HG02852 (cell line): ENCODE data around the gene CCN6.

Source experiments
- ATAC-seq: cut with Tn5 transposase; IDR thresholded peaks from one replicate; pipeline ENCODE4 v1.9.1; 2021; ENCODE audit warnings: mild to moderate bottlenecking, moderate library complexity; ENCODE audit not compliant: unreplicated experiment

CCN6 gene

DNA sequence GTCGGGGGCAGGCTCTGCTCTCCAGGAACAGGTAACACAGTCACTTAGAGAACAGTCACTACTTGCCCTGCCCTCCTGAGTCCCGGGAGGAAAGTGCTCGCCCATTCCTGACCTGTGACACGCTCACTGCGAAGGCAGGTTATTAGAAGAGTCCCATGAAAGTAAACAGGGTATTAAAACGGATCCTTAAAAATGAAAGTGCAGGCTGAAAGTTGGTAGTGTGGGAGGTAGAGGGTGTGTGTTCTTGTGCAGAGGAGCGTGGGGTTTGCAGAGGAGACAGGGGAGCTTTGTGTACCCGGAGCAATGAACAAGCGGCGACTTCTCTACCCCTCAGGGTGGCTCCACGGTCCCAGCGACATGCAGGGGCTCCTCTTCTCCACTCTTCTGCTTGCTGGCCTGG, at the start of gene CCN6:
Gene CCN6 (plus strand): TSS at position 104 of the 400 bp plus-strand sequence. CDS start 254 bp downstream, at position 358.
- ATAC-seq, result no peak

DNA sequence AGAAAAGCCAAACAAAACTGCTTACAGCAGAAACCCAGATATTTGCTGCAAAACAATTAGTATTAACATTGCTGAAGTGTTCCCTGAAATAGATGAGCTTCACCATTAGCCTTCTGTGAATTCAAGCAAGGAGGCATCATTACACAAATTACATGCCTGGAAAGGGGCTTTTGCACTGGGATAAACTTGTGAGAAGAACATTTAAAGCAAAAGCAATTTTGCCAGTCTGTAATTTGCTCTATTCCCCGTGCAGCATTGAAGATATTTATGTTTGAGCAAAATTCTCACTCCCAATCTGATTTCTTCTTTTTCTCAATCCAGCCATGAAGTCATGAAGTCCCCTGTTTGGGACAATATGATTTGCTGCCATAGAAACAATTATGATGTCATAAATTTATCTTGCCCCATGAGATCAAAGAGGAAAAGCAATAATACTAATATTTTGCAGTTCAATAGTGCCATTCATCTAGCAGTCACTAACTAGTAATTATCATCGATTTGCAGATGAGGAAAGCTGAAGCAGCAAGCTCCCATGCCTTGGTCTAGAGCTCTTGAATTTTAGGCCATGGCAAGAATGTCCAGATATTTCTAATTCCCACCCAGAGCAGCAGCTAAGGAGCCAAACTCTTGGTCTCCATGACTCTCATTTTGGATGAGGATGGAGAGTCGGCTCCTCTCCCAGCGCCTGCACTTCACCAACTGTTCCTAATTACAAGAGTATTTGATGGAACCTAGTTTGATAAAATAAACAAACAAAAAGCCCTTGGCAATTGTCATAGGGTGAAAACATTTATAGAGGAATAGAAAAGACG, 49.5 kb upstream of the CCN6 start:
- no peak for ATAC-seq

DNA sequence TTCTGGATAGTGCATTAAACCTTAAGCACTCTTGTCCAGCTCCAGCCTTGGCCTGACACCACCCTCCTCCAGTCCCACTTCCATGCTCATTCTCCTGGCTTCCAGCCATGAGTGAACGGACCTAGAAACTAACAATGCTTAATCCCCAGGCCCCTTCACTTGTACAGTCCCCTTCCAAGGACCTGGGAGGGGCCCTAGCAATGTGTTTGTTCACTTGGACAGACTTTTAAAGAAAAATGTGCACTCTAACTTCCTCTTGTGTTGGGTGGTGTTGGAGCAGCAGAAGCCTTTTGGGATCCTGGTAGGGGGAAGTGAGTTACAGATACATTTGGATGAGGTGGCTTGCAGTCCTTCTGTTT, 48.9 kb upstream of the CCN6 start:
- no peak for ATAC-seq

DNA sequence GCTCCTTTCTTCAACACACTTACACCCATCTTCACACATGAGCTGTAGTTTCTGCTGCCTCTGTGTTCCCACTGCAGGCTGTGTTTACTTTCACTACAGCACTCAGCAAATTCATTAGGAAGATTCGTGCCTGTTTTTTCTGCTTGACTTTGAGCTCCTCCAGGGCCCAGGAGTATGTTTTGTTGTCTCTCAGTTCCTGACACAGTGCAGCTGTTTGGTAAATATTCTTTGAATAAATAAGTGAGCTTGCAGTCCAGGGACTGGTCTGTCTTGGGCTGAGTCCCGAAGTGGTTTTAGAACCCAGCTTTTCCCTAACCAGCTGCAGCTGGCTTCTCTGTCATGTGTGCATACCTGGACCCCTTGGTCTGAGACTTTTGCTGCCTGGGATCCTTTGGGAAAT, 46.6 kb upstream of the CCN6 start:
- ATAC-seq, result no peak

DNA sequence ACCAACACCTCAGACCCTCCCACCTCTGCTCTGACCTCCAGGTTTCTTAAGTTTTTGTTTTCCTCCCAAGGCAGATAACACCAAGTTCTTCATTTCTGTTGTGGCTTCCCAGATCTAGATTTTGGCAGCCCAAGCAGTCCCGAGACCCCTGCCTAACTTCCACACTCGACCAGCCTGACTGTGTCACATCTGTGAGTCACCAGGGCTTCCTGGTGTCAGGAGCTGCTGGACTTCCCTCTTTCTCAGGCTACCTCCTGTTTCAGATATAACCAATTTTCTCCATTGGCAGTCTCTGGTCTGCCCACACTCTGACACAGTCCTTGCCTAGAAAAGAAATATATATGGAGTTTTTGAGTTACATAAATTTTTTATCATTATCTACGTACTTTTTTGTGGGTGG, 46.1 kb upstream of the CCN6 start:
- ATAC-seq, result no peak

DNA sequence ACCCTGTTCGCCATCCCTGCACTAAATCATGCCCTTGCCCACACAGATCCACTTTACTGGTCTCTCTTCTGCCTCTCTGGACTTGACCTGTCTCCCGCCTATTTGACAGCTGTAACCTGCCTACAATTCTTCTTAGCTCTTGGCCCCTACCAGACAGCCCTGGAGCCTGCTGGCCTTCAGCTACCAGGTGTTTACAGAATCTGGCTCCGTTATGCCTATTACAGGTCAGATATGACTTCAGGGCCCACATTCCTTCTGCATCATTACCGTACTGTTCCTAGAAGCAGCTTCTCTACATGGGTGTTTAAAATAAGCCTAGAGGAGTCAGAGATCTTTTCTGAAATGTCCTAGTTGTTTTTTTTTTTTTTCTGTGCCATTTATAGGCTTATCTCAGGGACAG, 45.4 kb upstream of the CCN6 start:
- no peak for ATAC-seq

DNA sequence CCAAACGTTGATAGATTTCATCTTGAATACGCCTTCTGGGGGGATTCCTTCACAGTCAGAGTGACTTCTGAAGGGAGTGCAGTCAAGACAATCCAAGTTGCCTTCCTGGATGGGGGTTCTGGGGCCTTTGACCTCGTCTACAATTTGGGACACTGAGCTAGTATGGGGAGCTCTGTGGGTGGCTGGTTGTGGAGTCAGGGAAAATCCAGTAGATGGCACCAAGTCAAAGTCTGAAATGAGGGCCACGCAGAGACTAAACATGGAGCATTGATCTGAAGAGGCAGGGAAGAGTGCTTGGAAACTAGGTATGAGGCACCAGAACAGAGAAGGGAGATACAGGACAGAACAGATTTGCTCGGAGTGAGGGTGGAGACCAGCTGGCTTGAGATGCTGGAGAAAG, 43.6 kb upstream of the CCN6 start:
- ATAC-seq, result no peak

DNA sequence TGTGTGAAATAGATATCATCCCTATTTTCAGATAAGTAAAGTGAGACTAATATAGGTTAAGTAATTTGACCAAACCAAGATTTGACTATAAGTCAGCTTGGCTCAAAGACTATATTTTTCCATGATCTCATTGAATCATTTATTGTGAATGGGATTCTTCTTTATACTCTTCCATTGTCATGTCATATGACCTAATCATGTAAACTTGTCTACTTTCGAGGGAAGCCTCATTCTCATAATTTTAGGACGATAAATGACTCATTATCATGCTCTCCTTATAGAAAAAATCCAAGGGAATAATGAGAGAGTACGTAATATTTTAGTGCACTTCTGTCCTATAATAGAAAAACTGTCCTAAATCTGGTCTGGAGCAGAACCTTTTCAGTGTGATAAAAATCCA, 40.9 kb upstream of the CCN6 start:
- no peak for ATAC-seq

DNA sequence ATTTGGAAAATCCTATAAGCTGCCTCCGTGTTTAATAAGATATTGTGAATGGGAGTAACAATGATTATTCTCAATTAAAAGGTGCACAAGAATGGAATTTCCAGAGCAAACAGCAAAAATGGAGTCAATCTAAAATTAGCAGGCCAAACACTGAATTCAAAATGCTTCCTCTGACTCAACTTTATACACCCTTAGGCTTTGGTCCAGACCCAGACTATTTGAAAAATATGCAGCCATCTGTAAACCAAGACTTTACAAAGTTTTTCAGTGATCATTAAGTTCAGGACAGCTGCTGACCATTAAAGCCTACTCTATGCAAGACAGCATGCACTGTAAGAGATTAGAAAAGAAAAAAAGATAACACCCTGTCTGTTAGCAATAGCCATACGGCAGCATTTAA, 39.4 kb upstream of the CCN6 start:
- ATAC-seq, result no peak

DNA sequence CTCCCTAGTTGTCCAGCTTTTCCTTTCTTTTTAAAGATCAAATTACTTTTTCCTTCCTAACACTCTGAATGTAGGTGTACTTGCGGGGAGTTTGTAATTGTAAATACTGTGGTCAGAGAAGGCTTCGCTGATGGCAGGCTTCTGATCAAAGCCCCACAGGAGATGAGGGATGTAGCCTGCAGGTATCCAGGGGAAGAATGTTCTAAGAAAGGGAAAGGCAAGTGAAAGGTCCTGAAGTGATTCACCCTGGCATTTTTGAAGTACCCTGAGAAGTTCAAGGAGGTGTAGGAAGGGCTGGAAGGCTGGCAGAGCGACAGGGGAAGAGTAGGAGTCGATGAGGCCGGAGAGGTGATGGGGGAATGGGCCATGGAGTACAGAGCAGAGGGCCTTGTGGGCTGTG, 38.2 kb upstream of the CCN6 start:
- ATAC-seq, result no peak

DNA sequence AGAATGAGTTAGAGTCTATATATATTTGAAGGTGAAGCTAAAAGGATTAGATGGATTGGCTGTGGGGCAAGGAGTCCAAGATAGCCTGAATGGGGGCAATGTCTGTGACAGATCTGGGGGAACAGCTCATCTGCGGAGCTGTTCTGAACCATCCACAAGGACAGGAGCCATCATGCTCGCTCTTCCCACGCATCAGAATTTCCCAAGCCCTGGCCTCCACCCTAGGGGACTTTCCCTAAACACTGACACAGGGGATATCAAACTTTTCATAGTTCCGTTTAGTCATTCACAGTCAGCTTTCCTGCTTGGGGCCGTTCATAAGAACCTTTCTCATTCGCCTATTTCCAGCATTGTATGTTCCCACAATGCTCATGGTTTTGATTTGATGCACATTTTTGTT, 37.6 kb upstream of the CCN6 start:
- ATAC-seq, result peak; percentile 56

DNA sequence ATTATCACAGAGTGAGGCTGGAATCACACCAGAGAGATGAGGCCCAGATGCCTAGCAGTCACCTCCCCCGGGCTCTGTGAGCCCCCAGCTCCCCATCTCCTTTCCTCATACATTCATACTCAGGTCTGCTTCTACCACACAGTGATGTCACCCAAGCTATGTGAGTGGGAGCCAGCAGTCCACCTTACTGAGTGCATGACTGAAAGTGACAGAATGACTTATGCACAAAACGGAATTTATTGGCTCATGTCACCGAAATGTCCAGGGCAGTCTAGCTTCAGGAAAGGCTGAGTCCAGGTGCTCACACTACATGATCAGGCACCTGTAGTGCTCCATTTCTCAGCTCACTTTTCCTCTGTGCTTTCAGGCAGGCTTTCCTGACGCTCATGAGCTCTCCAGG, 36.7 kb upstream of the CCN6 start:
- ATAC-seq, result peak; percentile 61

DNA sequence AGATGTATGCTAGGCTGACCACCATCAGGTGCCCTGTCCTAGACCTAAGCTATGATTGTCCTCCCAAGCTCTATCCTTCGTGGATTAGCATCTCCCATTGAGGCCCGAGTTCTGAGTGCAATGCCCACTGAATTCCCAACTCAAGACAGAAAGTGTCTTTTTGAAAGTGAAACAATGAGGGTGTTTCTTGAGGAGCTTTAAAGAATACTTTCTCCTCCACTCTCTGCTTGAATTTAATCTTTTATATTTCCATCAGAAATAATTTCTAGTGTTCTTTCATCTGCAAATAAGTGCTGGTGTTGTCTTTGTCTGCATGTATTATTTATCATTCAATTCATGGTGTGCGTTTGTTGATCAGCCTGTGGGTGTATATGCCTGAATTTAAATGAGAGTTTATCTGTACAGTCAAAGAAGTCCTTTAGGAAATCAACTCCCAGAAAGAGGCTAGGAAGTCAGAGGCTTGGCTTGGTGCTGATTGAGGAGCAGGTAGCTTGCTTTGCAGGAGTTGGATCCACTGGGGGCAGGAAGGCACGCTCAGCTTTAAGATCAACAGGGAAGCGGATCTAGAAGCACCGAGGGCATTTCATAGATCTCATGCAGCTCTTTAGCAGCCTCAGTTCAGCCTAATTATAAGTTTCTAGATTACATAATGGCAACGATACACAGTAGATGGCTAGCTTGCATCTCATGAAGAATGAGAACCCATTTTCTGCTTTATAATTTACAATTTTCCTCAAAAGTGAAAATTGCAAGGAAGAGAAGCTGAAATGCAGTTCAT, 36.0 kb upstream of the CCN6 start:
- ATAC-seq, result no peak

DNA sequence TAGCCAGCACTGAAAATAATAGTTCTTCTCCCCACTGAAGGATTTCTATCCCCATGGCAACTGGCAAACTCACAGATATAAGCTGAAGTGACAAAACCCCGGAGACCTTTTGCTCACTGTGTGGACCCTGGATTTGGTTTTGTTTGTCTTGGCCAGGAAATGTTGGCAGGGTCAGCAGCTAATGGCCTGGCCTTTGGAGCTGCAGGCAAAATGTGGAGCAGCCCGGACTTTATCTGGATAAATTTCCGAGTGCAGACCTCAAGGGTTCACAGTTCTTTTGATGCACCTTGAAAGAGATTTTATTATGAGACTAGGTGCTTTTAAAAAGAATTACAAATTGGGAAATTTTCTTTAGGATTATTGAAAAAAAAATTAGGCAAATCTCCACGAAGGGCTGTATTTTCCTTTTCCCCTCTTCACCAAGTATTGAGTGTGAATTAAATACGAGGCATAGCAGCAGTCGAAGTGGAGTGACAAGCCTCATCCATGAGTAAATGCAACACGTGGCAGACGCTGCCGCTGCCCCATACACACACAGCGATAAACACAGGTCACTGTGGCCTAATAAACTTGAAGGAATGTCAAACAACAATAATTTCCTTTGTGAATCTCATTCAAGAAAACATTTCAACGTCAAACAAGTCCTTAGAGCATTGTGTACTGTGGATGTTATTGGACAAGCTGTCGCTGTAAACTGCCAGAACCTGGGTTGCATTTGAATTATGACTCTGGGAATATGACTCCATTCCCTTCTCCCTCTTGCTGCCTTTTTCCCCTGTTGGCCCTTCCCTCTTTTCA, 35.1 kb upstream of the CCN6 start:
- no peak for ATAC-seq

DNA sequence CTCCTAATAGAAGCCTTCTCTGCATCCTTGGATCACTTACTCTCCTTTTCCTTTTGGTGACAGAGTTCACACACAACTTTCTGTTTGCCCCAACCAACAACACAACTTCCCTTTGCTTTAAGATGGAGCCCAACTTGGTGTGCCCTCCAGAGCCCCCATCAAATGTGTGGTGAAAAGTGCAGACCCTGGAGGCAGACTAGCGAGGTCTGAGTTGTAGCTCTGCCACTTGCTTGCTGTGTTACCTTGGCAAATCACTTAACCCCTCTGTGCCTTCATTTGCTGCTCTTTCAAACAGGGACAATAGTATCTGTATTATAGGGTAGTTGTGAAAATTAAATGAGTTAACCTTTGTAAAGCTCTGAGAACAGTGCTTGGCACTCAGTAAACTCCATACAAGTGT, 34.3 kb upstream of the CCN6 start:
- ATAC-seq, result no peak

DNA sequence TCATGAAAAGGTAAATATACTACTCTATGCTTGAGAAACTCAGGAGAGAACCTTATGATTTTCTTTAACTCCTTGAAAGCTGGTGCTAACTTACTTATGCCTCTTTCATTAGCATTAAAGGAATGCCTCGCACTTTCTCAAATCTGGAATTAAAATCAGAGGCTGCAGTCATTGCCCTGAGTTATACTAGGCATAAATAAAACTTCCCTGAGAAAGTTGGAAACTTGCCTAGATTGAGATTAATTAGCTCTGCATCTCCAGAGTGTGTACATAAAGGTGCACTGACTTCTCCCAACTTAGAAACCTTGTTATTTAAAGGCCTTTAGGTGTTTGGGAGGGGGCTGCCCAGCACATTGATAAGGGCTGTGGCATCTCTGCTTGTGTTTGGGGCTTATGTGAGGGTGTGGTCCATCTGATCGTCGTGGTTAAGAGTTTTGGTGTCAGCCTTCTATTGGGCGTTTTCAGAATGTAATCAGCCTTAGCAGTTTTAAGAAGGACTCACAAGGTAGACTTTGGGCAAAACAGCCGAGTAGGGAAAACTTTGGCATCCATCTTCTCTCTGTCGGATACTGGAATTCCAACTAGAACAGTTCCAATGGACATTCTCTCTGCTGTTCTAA, 32.1 kb upstream of the CCN6 start:
- ATAC-seq, result no peak

DNA sequence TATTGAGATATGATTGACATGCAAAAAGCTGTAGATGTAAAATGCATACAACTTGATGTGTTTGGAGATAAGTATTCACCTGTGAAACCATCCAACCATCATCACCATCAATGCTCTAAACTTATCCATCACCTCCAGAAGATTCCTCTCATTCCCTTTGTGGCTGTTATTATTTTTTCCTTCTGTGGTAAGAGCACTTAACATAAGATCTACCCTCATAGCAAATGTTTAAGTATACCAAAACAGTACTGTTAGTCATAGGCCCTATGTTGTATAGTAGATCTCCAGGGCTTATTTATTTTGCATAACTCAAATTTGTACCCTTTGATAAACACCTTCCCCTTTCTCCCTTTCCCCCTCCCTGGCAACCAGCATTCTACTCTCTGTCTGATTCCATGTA, 31.2 kb upstream of the CCN6 start:
- no peak for ATAC-seq

DNA sequence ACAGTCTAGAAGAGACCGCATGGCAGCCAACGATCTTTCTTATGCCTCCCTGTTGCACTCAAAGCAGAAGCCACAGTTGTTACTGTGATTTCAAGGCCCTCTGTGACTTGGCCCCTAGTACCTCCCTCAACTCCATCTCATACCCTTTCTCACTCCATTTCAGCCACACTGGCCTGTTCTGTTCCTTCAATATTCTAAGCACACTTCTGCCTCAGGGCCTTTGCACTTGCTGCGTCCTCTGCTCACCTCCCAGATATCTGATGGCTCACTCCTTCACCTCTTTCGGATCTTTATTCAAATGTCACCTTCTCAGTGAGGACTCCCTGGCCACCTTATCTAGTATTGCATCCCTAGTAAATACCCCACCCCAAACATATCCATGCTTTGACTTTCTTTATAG, 29.4 kb upstream of the CCN6 start:
- ATAC-seq, result no peak

DNA sequence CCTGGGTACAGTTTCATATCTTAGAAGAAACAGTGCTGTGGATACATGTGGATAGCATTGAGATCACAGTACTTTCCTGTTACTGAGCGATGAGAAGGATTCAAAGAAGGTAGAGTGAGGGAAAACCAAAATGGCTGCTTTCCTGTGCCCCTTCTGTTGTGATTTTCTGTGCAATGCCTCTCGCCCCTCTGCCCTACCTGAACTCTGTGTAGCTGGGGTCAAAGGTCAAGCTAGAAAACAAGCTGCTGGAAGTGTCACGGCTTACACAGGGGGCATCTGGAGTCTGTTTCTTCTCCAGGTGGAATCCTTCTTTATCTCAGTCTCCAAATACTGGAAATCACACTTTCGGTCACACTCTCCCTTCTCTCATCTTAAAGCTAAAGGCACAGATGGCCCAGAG, 27.0 kb upstream of the CCN6 start:
- ATAC-seq, result no peak

DNA sequence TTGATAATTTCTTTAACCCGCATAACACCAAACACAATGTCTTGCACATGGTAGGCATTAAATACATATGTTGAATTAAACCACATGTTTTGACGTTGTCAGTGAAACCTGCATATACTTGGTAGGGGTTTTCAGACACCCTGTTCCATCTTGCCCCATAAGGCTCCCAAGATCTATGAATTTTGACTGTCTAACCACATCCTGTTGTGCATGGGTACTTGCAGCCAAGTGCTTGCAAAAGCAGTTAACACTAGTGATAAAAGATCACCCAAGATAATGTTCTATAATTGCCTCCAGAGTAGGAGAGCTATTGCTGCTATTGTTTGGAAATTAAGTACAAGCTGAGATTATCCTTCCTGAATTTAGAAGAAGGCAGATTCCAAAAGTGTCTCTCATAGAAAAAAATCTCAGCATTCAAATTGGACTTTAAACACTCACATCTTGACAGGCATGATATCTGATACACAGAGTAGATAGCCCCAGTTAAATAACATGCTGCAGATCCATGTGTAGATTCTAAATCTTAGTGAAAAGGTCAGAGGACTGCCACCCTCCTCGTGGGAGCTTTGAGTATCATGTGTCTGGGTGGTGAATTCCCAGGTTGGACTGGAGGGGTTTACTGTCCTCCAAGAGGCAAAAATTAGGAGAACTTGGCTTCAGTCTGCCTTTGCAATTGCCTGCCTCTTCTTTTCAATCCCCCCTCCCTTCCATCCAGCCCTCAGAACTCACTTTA, 25.8 kb upstream of the CCN6 start:
- peak; percentile 79 for ATAC-seq
